ENCODE measurements around the gene FLOT1. TPM values are rescaled to one million over a fixed set of nuclear protein-coding genes. Genes with fewer than 3 reads are reported as not detected.

FLOT1 gene
- total and polyA plus RNA-seq, 2 experiments from 2014 or later, result 208 to 236 TPM

DNA sequence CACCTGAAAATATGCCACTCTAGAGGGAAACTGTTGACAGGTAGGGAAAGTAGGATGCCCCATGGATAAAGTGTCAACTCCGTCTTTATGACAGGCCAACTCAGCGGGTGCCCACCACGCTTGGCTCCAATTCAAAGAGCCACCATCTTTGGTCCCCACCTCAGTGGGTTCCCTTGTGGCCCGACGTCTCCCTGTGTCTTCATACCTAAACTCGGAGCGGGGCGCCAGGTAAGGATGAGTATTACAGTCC is 25.7 kb downstream of the FLOT1 start:
- TF ChIP-seq CTCF (IDR thresholded peaks at IDR 0.05; ENCODE audit: low read depth, low read length), result no peak
- H3K4me1 ChIP-seq (ENCODE audit: low read depth), result peaks cover 6% of the 10 kb centered on the region
- H3K27me3 ChIP-seq, result no peaks in the 10 kb centered on the region
- no peaks in the 10 kb centered on the region for H3K9me3 ChIP-seq (ENCODE audit: low read depth)
- DNase-seq (ENCODE audit: low read depth in 1 of 2, low spot score in 1 of 2), result no peak
- peaks cover 23% of the 10 kb centered on the region for H3K36me3 ChIP-seq
- H3K27ac ChIP-seq, result peak overlapping the region; percentile 74
- H3K4me3 ChIP-seq, result peak overlapping the region; percentile 50

- H3K4me1 ChIP-seq (ENCODE audit: low read depth), result peaks cover 2% of the 10 kb centered on the region
- no peak for TF ChIP-seq CTCF (IDR thresholded peaks at IDR 0.05; ENCODE audit: low read depth, low read length)
- H3K9me3 ChIP-seq (ENCODE audit: low read depth), result no peaks in the 10 kb centered on the region
- no peak for DNase-seq (ENCODE audit: low read depth in 1 of 2, low spot score in 1 of 2)
- H3K27me3 ChIP-seq, result no peaks in the 10 kb centered on the region
- H3K27ac ChIP-seq, result no peak overlapping the region
- peaks cover 41% of the 10 kb centered on the region for H3K36me3 ChIP-seq
- no peak overlapping the region for H3K4me3 ChIP-seq
These were observed 28.2 kb downstream of the FLOT1 start for GRCh38 chr6:30714263-30714662.

GRCh38 chr6:30712441-30712945 is 30.0 kb downstream of the FLOT1 start:
- H3K9me3 ChIP-seq (ENCODE audit: low read depth), result no peaks in the 10 kb centered on the region
- H3K27me3 ChIP-seq, result no peaks in the 10 kb centered on the region
- TF ChIP-seq CTCF (IDR thresholded peaks at IDR 0.05; ENCODE audit: low read depth, low read length), result no peak
- H3K4me1 ChIP-seq (ENCODE audit: low read depth), result no peaks in the 10 kb centered on the region
- no peak overlapping the region for H3K27ac ChIP-seq
- no peak for DNase-seq (ENCODE audit: low read depth in 1 of 2, low spot score in 1 of 2)
- no peak overlapping the region for H3K4me3 ChIP-seq
- peaks cover 42% of the 10 kb centered on the region for H3K36me3 ChIP-seq

- DNase-seq (ENCODE audit: low read depth in 1 of 2, low spot score in 1 of 2), result no peak
- no peaks in the 10 kb centered on the region for H3K9me3 ChIP-seq (ENCODE audit: low read depth)
- peaks cover 45% of the 10 kb centered on the region for H3K36me3 ChIP-seq
These were observed 30.6 kb downstream of the FLOT1 start for GRCh38 chr6:30711758-30712380.

DNA sequence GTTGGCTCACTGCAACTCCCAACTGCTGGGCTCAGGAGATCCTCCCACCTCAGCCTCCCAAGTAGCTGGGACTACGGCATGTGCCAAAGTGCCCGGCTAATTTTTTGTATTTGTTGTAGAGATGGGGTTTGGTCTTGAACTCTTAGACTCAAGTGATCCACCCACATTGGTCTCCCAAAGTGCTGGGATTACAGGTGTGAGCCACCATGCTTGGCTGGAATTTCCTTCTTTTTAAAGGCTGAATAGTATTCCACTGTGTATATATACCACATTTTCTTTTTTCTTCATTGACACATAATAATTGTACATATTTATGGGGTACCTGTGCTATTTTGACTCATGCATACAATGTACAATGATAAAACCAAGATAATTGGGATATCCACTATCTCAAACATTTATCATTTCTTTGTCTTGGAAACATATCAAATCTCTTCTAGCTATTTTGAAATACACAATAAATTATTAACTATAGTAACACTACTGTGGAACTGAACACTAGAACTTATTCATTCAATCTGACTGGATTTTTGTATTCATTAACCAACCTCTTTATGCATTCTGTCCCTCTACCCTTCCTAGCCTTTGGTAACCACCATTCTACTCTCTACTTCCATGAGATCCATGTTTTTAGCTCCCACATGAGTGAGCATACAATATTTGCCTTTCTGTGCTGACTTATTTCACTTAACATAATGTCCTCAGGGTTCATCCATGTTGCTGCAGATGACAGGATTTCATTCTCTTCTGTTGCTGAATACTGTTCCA is 33.2 kb downstream of the FLOT1 start:
- no peaks in the 10 kb centered on the region for H3K9me3 ChIP-seq (ENCODE audit: low read depth)
- H3K4me3 ChIP-seq, result no peak overlapping the region
- H3K4me1 ChIP-seq (ENCODE audit: low read depth), result no peaks in the 10 kb centered on the region
- DNase-seq (ENCODE audit: low read depth in 1 of 2, low spot score in 1 of 2), result no peak
- no peaks in the 10 kb centered on the region for H3K27me3 ChIP-seq
- peaks cover 44% of the 10 kb centered on the region for H3K36me3 ChIP-seq
- no peak for TF ChIP-seq CTCF (IDR thresholded peaks at IDR 0.05; ENCODE audit: low read depth, low read length)
- no peak overlapping the region for H3K27ac ChIP-seq

More at GRCh38 chr6:30711758-30712380, 30.6 kb downstream of the FLOT1 start:
- no peaks in the 10 kb centered on the region for H3K27me3 ChIP-seq
- no peak overlapping the region for H3K27ac ChIP-seq
- no peaks in the 10 kb centered on the region for H3K4me1 ChIP-seq (ENCODE audit: low read depth)
- no peak overlapping the region for H3K4me3 ChIP-seq
- TF ChIP-seq CTCF (IDR thresholded peaks at IDR 0.05; ENCODE audit: low read depth, low read length), result no peak

Data from cardiac muscle cell (in vitro differentiated cells and primary cell).